GM12892 (cell line): ENCODE data around the gene MAST3.

Experiments
- POLR2A ChIP-seq: IDR thresholded peaks from 2 replicates; pipeline ENCODE4 v1.6.1; 2011; ENCODE audit warnings: low read depth, low read length, control low read depth
- POLR2AphosphoS5 ChIP-seq: IDR thresholded peaks from 2 replicates; pipeline ENCODE4 v1.6.1; 2011; ENCODE audit warnings: low read depth, low read length, control low read depth
- TAF1 ChIP-seq: IDR thresholded peaks from 2 replicates; pipeline ENCODE4 v1.6.1; 2011; ENCODE audit warnings: low read depth, mild to moderate bottlenecking, control low read depth, low read length, borderline replicate concordance

- TF ChIP-seq POLR2AphosphoS5 = no peak
- no peak for TF ChIP-seq POLR2A
- no peak for TF ChIP-seq TAF1
Measured at GRCh38 chr19:18057557-18057956, 40.0 kb upstream of the MAST3 start.
